RWPE1 (cell line): ENCODE results near the gene PSENEN.
A peak's percentile ranks its signal among the peaks of the same experiment; 100 is the strongest.

Source experiments
- CTCF ChIA-PET: fragments of 350-600 bp; sonication (Branson Sonifier 250); formaldehyde crosslinking; extraction: SDS; loops from one replicate; lab custom pipeline; 2021; lab: Yijun Ruan, JAX
- POLR2A ChIA-PET: fragments of 400-600 bp; formaldehyde crosslinking; extraction: SDS; loops from one replicate; lab custom pipeline; 2020; ENCODE audit warnings: antibody characterized with exemption; ENCODE audit not compliant: low non-redundant PET; lab: Yijun Ruan, JAX
- DNase-seq: peaks from one replicate; pipeline ENCODE4 v3.0.0; 2012; ENCODE audit warnings: low spot score
- H3K27ac ChIP-seq: fragments of 450-650 bp; 2 replicates; pipeline ENCODE4 v1.5.1; 2017
- TF ChIP-seq, protein P1 (sequence below): fragments of 450-650 bp; conservative IDR thresholded peaks from 2 replicates; pipeline ENCODE4 v1.5.1; 2017; ENCODE audit warnings: low read depth, mild to moderate bottlenecking

The PSENEN gene

DNA sequence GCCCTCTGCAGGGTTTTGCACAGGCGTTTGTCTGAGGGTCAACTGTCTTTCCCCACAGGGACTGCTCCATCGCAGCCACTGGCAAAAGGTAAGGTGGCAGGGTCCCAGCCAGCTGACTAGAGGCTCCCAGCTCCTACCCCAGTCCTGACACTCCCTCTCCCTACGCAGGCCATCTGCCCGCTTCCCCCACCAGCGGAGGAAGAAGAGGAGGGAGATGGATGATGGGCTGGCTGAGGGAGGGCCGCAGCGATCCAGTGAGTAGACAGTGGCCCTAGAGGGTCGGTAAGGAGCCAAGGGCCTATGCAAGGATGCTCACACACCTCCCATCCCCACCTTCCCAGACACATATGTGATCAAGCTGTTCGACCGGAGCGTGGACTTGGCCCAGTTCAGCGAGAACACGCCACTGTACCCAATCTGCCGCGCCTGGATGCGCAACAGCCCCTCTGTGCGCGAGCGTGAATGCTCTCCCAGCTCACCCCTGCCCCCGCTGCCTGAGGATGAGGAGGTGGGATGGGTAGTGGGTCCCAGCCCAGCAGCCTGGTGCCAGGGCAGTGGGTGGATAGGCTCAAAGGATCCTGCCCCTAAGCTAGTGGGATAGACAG, 7.4 kb downstream of the PSENEN start:
- no peak for DNase-seq
- TF ChIP-seq, protein P1, sequence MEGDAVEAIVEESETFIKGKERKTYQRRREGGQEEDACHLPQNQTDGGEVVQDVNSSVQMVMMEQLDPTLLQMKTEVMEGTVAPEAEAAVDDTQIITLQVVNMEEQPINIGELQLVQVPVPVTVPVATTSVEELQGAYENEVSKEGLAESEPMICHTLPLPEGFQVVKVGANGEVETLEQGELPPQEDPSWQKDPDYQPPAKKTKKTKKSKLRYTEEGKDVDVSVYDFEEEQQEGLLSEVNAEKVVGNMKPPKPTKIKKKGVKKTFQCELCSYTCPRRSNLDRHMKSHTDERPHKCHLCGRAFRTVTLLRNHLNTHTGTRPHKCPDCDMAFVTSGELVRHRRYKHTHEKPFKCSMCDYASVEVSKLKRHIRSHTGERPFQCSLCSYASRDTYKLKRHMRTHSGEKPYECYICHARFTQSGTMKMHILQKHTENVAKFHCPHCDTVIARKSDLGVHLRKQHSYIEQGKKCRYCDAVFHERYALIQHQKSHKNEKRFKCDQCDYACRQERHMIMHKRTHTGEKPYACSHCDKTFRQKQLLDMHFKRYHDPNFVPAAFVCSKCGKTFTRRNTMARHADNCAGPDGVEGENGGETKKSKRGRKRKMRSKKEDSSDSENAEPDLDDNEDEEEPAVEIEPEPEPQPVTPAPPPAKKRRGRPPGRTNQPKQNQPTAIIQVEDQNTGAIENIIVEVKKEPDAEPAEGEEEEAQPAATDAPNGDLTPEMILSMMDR: no peak
- peak overlapping the region; percentile 98; the same call in 1 of the 2 replicates for H3K27ac ChIP-seq
- CTCF ChIA-PET: interaction anchor here (0.6 to 0.7 kb wide), 2 partner anchors 11 to 19 kb away, joined by 4 to 6 read pairs; no protein-coding TSS in a partner anchor
- POLR2A ChIA-PET: no interaction called here

DNA sequence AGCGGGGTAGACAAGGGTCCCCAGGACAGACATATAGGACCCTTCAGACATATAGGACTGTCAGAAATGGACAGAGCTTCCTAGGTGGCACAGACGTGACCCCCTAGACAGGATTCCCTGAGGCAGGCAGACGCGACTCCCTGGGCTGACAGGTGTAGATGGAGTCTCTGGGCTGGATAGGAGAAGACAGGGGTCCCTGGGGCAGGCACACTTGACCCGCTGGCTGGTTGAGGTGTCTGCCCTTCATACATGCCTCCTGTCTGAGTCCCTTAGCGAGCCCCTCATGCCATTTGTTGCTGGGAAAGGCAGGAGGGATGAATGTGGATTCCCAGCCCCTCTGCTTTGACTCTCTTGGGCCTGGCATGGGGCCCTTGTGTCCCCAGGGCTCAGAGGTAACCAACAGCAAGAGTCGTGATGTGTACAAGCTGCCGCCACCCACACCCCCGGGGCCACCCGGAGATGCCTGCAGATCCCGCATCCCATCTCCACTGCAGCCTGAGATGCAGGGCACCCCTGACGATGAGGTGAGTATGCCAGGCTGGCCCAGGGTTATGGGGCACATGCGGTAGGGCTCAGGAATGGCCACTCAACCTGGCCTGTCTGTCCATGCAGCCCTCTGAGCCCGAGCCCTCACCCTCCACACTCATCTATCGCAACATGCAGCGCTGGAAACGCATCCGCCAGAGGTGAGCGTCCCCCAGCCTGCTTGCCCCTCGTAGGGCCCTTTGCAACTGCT, 8.4 kb downstream of the PSENEN start:
- ChIA-PET CTCF (no interaction called here), POLR2A (no interaction called here)
- no peak for DNase-seq
- H3K27ac ChIP-seq: peak overlapping the region; percentile 98
- TF ChIP-seq, protein P1: no peak

DNA sequence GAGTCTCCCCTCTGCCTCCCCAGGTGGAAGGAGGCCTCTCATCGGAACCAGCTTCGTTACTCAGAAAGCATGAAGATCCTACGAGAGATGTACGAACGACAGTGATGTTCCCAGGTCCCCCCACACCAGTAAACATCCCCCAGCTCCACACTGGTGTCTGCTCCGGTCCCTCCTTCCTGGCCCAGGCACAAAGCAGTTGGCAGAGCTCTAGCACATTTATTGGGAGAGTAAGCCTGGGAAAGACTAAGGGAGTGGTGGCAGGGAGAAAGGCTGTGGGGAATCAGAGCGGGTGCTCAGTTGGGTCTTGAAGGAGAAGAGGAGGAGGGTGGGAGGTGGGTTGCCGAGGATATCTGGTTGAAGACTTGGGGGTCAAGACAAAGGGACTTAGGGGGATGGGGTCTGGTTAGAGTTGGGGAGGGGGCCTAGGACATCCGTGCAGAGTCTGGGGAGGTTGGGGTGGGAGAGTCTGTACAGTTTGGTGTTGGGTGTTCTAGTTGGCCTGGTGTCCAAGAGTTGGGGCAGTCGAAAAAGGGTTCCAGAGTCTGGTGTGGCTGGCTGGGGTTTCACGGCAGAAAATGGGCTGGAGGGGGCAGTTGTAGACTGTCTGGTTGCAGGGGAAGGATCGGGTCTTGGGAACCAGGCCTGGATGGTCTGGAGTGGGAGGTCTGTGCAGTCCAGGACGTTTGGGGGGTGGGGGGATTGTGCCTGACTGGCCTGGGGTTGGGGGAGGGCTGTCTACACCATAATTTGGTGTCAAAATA, 9.1 kb downstream of the PSENEN start:
- ChIA-PET CTCF (no interaction called here), POLR2A (no interaction called here)
- TF ChIP-seq, protein P1: no peak
- H3K27ac ChIP-seq: peak overlapping the region; percentile 98
- DNase-seq: no peak

DNA sequence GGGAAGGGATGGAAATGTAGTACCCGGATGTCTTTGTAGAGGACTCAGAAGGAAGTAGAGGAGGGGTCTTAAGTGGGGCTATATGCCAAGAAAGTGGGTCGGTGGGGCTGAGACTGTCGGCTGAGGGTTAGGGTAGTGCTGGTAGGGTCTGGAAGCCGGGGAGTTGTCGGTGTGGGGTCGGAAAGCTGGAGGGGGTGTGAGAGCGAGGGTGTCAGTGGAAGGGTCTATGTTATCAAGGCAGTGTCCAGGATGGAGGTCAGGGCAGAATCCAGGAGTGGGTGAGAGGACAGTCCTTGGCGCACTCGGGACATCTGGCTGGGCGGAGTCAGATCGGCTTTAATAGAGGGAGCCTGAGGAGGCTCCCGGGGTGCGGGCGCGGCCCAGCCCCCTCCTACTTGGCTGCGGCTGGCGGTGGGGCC, 9.7 kb downstream of the PSENEN start:
- POLR2A ChIA-PET: no interaction called here
- CTCF ChIA-PET: no interaction called here
- peak overlapping the region; percentile 98 for H3K27ac ChIP-seq
- TF ChIP-seq, protein P1: no peak
- no peak for DNase-seq

DNA sequence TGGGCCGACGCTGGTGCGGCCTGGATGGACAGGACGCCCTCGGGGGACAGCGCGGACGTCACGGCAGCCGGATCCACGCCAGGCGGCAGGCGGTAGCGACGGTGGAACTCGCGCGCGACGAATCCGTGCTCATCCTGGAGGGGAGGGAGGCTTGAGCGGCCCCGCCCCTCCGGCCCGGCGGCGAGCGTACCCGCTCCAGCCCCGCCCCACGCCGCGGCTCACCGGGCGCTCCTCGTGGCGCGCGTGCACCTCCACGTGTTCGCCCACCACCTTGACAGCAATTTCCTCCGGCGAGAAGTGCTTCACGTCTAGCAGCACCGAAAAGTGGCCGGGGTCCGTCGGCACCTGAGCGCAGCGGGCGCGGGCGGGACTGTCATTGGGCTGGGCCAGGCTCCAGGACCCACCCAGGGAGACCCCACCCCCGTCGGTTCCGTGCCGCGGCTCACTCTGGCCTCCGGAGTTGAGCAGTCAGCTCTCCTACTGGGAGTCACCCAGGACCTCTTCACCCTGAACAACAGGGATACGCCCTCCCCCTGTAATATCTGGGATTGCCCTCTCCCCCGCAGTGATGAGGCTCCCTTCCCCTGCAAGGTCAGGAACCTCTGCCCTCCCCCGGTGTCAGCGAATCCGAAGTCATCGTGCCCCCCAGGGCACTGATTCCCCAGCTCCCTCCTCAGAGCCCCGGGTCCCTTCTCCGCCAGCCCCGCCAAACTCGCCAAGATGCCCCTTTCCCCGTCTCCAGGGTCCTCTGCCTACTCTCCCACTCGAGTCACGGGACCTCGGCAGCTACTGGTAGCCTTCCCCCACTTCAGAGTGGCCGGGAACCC, 10.3 kb downstream of the PSENEN start:
- DNase-seq: no peak
- ChIA-PET POLR2A (no interaction called here), CTCF (no interaction called here)
- TF ChIP-seq, protein P1: no peak
- H3K27ac ChIP-seq: peak overlapping the region; percentile 98
